ENCODE measurements around the gene SMYD4.

The SMYD4 gene

GRCh38 chr17:1732241-1732832, 97.4 kb downstream of the SMYD4 start:
- Histone ChIP-seq H3K9me3 (ENCODE audit: control insufficient read depth, insufficient read depth, low read length) (no peaks in the 10 kb centered on the region), H3K4me3 (ENCODE audit: low read length) (no peak overlapping the region), H3K27ac (ENCODE audit: low read length) (no peak overlapping the region), H3K4me1 (ENCODE audit: control insufficient read depth, insufficient read depth, low read length) (peaks cover 5% of the 10 kb centered on the region; the same call in 1 of the 2 replicates), H3K36me3 (ENCODE audit: control insufficient read depth, insufficient read depth, low read length) (no peaks in the 10 kb centered on the region; the same call in 1 of the 2 replicates), H3K27me3 (ENCODE audit: control insufficient read depth, insufficient read depth, low read length) (no peaks in the 10 kb centered on the region)
- WGBS (ENCODE audit: insufficient coverage, insufficient read length), result no CpG with 5 or more reads among the region's 22 CpGs
- DNase-seq (ENCODE audit: low read depth, low spot score), result no peak

DNA sequence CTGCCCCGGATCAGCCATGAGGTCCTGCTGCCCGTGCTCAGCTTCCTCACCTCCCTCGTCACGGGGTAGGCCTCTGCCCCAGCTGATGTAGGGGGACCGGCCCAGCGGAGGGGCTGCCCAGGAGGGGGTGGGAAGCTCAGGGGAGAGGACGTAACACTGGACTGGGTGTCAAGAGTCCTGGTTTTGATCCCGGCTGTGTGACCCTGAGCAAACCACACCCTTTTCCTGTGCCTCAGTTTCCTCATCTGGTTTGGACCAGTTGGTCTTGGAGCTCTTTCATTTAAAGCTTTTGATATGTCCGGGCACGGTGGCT, 98.6 kb downstream of the SMYD4 start:
- H3K27me3 ChIP-seq (ENCODE audit: control insufficient read depth, insufficient read depth, low read length), result no peaks in the 10 kb centered on the region
- H3K4me3 ChIP-seq (ENCODE audit: low read length), result no peak overlapping the region
- H3K4me1 ChIP-seq (ENCODE audit: control insufficient read depth, insufficient read depth, low read length), result peaks cover 2% of the 10 kb centered on the region; the same call in 1 of the 2 replicates
- no peaks in the 10 kb centered on the region for H3K9me3 ChIP-seq (ENCODE audit: control insufficient read depth, insufficient read depth, low read length)
- H3K27ac ChIP-seq (ENCODE audit: low read length), result no peak overlapping the region
- no peak for DNase-seq (ENCODE audit: low read depth, low spot score)
- WGBS (ENCODE audit: insufficient coverage, insufficient read length), result no CpG with 5 or more reads among the region's 10 CpGs
- H3K36me3 ChIP-seq (ENCODE audit: control insufficient read depth, insufficient read depth, low read length), result no peaks in the 10 kb centered on the region; the same call in 1 of the 2 replicates

GRCh38 chr17:1730326-1731193, 99.1 kb downstream of the SMYD4 start:
- no peak for DNase-seq (ENCODE audit: low read depth, low spot score)
- no peaks in the 10 kb centered on the region for H3K27me3 ChIP-seq (ENCODE audit: control insufficient read depth, insufficient read depth, low read length)
- no peaks in the 10 kb centered on the region for H3K9me3 ChIP-seq (ENCODE audit: control insufficient read depth, insufficient read depth, low read length)
- no peak overlapping the region for H3K27ac ChIP-seq (ENCODE audit: low read length)
- WGBS (ENCODE audit: insufficient coverage, insufficient read length), result no CpG with 5 or more reads among the region's 40 CpGs
- no peaks in the 10 kb centered on the region; the same call in 1 of the 2 replicates for H3K4me1 ChIP-seq (ENCODE audit: control insufficient read depth, insufficient read depth, low read length)
- no peak overlapping the region for H3K4me3 ChIP-seq (ENCODE audit: low read length)
- H3K36me3 ChIP-seq (ENCODE audit: control insufficient read depth, insufficient read depth, low read length), result no peaks in the 10 kb centered on the region; the same call in 1 of the 2 replicates

GRCh38 chr17:1729966-1730325, 99.8 kb downstream of the SMYD4 start:
- H3K36me3 ChIP-seq (ENCODE audit: control insufficient read depth, insufficient read depth, low read length), result no peaks in the 10 kb centered on the region; the same call in 1 of the 2 replicates
- no peaks in the 10 kb centered on the region for H3K9me3 ChIP-seq (ENCODE audit: control insufficient read depth, insufficient read depth, low read length)
- no peak for DNase-seq (ENCODE audit: low read depth, low spot score)
- no peak overlapping the region for H3K27ac ChIP-seq (ENCODE audit: low read length)
- no CpG with 5 or more reads among the region's 15 CpGs for WGBS (ENCODE audit: insufficient coverage, insufficient read length)
- no peak overlapping the region for H3K4me3 ChIP-seq (ENCODE audit: low read length)
- no peaks in the 10 kb centered on the region; the same call in none of the 2 replicates for H3K4me1 ChIP-seq (ENCODE audit: control insufficient read depth, insufficient read depth, low read length)
- no peaks in the 10 kb centered on the region for H3K27me3 ChIP-seq (ENCODE audit: control insufficient read depth, insufficient read depth, low read length)
